Activated T-cell treated with anti-CD3 and anti-CD28 coated beads, Interleukin-2, amount 50 U/mL, for 1 hour (primary cell): ENCODE data around the gene CDH4.

Experiments used
- DNase-seq: peaks from one replicate; pipeline ENCODE4 v3.0.0-alpha.2; 2020

CDH4 gene

GRCh38 chr20:61948586-61949362 lies 696.7 kb downstream of the CDH4 start:
- no peak for DNase-seq

DNA sequence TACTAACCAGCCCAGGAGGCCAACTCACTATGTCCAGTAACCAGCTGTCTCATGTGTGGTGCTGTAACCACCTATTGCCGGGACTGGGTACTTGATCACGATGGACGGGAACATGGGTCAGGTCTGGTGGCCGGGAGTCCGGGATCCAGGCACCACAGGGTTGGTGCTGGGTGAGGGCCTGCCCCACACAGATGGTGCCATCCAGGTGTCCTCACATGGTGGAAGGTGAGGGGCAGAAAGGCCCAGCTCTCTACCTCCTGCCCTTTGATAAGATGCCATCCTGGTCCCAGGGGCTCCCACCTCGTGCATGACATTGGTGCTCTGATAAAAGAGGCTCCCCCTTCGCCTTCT lies 697.3 kb downstream of the CDH4 start:
- no peak for DNase-seq

DNA sequence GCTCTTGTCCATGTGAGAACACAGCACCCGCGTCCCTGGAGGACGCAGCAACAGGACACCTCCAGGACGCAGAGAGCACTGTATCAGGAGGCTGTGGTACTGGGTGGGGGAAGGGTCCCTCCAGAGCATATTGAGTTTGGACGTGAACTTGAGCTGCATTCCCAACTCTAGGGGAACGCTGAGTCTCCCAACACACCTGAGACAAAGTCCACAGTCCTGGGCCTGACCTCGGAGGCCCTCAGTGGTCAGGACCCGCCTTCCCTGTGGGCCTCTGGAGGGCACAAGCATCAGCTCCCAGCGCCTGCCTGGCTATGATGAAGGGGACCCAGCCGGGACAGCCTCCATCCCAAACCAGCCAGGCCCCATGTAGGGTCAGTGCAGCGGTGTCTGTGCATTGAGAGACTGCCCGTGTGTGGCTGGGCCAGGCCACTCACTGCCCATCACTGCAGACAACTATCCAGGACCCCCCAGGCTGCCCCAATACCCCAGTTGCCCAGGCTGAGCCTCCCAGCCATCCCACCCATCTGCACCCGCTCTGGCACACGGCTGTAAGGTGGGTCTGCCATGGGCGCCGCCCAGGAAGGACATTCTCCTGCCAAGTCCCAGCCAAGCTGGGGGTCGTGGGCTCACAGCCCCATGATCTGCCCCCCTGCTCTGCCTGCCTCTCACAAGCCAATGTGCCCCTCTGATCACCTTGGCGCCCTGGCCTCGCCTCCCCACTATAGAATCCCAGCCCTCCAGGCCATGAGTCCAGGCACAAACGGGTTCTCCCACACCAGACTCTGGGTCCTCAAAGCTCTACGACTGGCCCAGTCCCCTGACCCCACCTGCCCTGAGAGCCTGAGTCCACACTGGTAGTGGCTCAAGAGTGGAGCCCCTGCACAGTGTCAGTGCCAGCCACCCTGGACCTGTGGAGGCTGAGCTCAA lies 697.9 kb downstream of the CDH4 start:
- no peak for DNase-seq

GRCh38 chr20:61950641-61951071 lies 698.6 kb downstream of the CDH4 start:
- no peak for DNase-seq

DNA sequence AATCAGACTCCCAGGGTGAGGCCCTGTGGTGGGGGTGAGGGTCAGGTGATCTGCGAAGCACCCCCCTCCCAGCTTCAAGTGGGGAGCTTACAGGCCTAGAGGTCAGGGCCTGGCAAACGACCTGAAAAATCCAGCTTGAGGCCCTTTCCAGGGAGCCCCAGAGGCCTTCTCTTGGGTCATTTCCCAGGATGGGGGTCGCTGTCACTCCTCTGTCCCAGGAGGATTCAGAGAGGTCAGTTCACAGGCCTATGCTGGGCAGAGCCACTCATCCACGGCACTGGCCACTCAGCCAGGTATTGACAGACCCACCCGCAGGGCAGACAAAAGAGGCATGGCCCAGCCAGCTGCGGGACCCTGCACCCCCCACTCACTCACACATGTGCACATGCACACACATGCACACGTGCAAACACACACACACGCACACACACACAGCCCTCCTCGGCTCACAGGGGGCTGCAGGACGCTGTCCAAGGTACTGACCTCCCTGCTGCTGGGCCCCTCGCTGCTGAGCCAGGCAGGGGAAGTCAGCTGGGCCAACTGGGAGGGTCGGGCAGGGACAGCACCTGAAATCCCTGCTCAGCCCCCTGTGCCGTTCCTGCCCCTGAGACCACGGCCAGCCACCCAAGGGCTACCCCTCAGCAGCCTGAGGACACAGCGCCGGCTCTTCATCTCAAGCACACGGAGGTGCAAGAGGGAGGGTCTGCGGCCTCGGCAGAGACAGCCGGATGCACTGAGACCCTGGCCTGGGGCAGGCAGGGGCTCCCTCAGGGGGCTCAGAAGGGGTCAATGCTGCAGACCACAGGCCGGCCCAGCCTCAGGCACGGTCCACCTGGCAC lies 699.9 kb downstream of the CDH4 start:
- DNase-seq = peak; percentile 10

GRCh38 chr20:61953037-61954021 lies 701.3 kb downstream of the CDH4 start:
- DNase-seq = no peak

DNA sequence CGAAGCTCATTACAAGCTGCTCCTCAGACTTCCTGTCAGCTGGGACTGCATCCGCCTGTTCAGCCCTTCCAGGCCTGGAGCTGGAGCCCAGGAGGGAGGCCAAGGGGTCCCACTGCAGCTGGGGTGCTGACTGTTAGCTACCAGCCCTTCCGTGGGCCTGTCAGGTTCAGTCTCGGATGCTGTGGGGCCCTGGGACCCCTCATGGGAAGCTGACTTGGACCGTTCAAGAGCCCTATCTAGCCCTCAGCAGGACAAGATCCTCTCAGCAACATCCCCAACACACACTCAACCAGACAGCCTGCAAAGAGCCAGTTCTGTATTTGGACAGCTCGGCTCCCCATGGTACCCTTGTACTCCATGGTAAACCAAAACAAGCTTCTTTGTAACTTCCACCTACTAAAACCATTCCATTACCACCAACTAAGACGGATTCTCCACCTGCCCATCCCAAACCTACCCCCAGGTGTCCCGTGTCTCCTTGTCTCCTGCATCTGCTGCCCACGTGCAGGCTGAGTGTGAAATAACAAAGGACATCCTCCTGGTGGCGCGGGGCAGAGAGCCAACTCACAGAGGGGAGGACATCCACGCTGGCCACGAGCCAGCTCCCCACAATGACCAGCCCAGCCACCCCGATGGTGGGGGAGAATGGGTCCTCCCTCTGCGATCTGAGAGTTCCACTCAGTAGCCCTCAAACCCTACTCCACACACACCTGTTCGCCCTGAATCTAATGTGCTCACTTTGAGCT lies 702.4 kb downstream of the CDH4 start:
- peak; percentile 10 for DNase-seq

DNA sequence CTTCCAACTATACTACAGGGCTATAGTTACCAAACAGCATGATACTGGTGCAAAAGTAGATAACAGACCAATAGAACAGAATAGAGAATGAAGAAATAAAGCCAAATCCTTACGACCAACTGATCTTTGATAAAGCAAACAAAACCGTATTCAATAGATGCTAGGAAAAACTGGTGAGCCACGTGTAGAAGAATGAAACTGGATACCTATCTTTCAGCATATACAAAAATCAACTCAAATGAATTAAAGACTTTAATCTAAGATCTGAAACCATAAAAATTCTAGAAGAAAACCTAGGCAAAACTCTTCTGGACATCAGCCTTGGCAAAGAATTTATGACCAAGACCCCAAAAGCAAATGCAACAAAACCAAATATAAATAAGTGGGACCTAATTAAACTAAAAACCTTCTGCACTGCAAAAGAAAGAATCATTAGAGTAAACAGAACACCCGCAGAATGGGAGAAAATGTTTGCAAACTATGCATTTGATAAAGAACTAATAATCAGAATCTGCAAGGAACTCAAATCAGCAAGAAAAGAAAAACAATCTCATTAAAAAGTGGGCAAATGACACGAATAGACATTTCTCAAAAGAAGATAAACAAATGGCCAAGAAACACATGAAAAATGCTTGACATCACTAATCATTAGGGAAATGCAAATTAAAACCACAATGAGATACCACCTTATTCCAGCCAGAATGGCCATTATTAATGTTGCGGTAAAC lies 703.8 kb downstream of the CDH4 start:
- no peak for DNase-seq

DNA sequence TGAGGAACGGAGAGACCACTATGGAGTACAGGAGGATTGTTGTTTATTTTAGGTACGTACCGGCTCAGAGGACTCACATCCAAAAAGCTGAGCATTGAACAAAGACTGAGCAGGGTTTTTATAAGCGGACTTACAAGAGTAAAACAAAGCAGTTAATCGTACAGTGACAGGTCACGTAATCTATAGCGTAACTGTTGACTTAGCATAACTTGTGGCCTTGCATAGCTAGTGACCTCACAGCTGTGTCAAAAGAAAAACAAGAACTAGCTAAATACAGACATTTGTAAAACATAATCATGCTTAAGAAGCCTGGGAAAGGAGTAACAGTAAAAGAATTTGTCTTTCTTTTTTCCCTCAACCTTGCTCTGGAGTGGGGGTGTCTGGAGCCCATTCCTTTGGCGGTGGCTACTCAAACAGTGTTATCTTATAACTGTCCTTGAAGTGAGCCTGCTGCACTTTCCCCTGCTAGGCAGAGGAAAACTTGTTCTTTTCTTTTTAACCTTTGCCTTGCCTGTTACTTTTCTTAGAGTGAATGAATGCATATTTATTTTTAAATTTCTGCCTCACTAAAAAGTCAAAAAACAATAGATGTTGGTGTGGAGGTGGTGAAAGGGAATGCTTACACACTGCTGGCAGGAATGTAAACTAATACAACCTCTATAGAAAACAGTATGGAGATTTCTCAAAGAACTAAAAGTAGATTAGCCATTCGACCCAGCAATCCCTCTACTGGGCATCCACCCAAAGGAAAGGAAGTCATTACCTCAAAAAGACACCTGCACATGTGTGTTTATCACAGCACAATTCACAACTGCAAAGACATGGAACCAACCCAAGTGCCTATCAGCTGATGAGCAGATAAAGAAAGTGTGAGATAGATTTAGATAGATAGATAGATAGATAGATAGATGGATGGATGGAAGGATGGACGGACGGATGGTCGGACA lies 704.6 kb downstream of the CDH4 start:
- no peak for DNase-seq

DNA sequence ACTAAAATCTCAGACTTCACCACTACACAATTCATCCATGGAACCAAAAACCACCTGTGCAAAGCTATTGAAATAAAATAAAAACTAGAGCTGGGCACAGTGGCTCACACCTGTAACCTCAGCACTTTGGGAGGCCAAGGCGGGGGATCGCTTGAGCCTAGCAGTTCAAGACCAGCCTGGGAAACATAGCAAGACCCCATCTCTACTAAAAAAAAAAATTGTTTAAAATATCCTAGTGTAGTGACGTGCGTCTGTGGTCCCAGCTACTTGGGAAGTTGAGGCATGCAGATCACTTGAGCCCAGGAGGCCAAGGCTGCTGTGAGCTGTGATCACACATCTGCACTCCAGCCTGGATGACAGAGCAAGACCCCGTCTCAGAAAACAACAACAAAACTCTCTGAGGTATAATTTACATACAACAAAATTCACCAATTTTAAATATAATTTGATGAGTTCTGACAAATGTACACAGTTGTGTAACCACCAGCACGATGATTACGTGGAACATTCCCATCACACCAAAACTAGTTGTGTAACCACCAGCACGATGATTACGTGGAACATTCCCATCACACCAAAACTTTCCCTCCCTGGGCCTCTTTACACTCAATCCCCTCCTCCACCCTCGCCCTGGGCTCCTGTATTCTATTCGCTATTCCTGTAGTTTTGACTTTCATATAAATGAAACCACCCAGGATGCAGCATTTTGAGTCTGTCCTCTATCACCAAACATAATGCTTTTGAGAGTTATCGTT lies 706.1 kb downstream of the CDH4 start:
- DNase-seq = no peak

DNA sequence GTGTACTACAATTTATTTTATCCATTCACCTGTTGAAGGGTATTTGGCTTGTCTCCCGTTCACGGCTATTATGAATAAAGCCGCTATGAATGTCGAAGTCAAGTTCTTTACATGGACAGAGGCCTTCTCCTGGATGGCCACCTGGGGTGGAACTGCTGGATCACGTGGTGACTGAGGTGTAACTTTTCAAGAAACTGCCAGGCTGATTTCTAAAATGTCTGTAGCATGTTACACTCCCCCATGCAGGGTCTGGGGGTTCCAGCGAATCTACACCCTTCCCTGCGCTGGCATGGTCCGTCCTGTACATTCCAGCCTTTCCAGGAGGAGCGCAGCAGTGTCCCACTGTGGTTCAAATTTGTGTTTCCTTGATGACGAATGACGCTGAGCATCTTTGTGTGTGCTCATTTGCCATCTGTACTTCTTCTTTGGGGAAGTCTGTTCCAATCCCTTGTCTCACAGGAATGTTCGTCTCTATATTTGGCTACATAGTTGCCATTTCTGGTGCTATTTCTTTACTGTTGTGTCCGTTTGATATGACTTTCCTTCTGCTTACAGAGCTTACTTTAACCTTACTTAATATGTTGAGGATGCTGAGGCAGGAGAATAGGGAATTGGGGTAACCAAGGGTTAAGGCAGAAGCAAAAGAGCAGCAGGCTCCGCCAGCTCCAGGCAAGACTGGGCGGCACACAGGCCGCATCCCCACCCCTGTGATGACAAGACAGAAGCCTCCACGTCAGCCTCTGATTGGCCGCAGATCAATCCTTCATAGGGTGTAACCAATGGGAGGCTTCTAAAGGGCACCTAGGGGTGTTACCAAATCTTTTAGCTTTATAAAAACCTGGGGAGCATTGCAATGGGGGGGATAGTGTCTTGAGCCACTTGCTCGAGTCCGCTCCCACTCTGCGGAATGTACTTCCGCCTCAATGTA lies 707.0 kb downstream of the CDH4 start:
- DNase-seq = no peak

- no peak for DNase-seq
Measured at GRCh38 chr20:61960836-61961235, 708.8 kb downstream of the CDH4 start.

GRCh38 chr20:61963149-61963548 lies 711.1 kb downstream of the CDH4 start:
- no peak for DNase-seq

DNA sequence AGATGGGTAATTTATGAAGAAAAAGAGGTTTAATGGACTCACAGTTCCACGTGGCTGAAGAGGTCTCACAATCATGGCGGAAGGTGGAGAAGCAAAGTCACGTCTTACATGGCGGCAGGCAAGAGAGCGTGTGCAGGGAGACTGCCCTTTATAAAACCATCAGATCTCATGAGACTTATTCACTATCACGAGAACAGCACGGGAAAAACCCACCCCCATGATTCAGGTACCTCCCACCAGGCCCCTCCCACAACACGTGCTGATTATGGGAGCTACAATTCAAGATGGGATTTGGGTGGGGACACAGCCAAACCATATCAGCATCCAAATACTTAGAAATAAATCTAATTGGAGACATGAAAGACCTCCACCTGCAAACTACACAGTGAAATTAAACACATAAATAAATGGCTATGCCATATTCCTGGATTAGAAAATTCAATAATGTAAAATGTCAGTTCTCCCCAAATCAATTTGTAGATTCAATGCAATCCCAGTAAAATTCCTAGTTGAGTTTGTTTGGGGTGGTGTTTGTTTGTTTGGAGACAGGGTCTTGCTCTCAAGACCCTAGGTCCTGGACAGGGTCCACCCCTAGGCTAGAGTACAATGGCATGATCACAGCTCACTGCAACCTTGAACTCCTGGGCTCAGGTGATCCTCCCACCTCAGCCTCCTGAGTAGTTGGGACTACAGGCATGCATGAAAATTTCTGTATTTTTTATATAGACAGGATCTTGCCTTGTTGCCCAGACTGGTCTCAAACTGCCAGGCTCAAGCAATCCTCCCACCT lies 712.0 kb downstream of the CDH4 start:
- DNase-seq = no peak

DNA sequence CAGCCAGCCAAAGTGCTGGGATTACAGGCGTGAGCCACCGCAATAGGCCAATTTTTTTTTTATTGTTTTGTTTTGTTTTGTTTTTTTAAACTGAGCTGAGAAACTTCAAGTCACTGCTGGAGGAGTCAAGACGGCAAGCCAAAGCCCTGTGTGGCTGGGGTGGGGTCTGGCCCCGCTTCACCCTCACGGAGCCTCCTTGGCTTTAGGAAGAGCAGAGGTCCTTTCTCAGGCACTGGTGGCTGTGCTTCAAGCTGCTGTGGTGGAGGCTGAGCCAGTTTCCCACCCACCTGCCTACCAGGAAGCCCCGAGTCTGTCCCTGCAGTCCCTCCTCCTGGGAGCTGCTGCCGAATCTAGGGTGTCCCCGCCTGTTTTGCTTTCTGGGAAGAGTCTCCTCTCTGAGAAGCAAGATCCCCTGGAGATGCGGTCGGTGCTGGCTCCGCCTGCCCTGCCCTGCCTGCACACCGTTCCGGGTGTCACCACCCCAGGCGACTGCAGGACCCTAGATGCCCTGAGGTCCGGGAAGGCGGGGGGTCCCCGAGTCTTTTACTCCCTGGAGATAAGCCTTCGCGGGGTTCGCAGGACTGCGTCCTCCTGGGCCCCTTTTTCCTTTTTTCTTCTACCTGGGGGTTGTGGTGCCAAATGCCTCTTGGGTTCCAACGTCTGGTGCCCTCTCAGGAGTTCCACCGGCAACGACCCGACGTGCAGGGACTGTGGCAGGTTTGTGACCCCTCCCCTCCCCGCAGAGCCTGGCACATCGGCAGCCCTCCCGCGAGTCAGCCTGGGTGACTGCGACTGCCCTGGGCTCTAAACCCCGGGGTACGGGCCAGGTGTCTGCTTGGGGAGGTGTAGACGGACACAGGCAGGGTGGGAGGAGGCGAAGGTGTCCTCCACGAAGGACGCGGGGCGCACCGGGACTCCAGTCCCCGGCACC lies 712.9 kb downstream of the CDH4 start:
- no peak for DNase-seq
